Inflammatory macrophage treated with lipopolysaccharide for 4 hours (primary cell): Measurements from ENCODE around the gene LPCAT1.

Experiments used
- DNase-seq: peaks from one replicate; pipeline ENCODE4 v3.0.0-alpha.2; 2020

Gene LPCAT1

DNA sequence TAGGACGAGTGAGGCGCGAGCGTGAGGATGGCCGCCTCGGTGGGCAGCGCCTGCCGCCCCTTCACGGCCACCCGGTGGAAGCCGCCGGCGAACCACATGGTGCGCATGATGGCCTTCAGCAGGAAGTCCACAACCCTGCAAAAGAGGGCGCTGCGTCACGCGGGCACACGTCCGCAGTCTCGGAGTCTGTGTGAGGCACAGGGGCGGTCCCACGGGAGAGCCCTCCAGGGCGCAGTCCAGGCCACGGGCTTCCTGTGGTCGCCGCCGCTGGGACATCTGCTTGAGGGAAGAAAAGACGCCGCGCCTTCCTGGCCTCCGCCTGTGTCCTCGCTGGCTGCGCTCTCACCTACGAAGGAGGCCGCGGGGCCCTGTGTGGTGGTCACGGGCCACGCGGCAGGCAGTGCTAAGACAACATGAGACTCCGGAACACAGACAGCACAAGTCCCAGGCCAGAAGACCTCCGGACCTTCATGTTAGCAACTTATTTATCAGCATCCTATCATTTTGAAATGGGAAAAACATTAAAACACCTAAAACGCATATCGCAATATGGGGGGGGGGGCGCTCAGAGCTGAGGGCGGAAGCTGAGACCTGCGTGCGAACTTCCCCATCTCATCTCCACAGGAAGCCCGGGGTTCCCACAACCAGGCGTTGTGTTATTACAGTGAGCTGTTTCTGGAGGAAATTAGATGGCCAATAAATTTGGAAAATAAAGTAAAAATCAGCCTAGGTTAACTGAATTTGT, 28.8 kb downstream of the LPCAT1 start:
- peak; percentile 64 for DNase-seq

- DNase-seq: no peak
Measured at GRCh38 chr5:1493941-1494340, 29.8 kb downstream of the LPCAT1 start.

DNA sequence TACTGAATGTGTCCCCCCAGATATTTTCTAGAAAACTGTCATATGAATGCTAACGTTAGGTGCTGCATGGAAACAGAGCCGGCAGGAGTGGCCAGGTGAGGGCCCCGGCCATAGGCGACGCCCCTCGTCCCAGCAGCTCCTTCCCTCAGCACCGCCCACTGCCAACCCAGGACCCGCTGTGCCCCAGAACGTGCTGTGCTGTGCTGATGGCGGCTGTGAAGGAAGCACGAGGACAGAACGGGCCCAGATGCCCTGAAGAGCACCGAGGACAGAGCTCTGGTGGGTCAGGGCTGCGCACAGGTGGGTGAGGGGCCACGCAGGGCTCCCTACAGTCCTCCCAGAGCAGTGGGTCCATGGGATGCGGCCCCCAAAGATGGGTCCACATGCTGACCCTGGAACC, 30.3 kb downstream of the LPCAT1 start:
- DNase-seq: no peak

DNA sequence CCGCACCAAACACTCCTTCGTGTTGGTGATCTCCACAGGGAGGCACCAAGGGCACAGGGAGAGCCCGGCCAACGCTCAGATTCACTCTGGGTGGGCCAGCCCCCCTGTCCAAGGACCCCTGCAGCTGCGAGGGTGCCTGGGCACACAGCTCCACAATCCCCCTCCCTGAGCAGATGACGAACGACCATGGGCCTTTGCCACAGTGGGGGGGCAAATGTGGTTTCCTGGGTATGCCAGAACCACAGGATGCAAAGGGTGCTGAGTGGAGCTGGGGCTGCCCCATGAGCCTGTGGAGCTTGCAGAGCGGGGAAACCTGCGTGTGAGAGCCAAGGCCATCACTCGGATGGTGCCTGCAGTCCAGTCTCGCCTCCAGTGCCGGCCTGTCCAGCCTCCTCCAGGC, 31.0 kb downstream of the LPCAT1 start:
- no peak for DNase-seq

- peak; percentile 49 for DNase-seq
Measured at GRCh38 chr5:1490376-1490775, 33.4 kb downstream of the LPCAT1 start.

GRCh38 chr5:1489754-1490153, 34.0 kb downstream of the LPCAT1 start:
- DNase-seq: no peak

DNA sequence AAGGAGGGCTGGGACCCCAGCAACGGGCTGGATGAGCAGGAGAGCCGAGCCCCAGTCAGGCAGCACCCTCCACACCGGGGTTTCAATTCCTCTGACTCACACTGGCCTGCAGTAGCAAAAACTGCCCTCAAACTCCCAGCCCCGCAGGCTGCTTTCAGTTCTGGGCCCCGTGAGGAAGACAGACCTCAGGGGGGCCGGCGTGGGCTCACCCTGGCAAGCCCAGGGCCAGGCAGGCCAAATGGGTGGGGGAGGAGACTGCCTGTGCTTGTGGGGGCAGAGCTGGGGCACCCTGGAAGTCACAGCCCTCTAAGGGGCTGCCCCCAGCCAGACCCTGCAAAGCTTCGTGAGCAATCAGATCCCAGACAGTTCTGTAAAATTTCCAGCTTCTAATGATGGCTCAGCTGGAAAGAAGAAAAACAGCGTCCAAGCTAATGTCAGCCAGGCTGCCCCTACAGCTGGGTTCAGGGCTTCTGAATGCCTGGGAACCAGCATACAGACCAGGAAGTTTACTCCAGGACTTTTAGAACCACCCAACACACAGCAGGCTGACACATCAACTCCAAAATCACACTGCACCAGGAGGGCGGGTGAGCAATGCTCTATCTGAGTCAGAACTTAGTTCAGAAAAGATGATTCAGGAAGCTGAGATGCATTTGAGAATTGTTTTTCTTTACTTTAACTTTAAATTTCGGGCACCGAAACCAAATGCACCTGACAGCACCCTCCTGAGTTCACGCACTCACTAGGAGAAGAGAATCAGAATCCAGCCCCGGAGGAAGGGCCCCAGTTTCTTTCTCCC, 34.7 kb downstream of the LPCAT1 start:
- DNase-seq: peak; percentile 86

GRCh38 chr5:1487079-1487764, 36.5 kb downstream of the LPCAT1 start:
- DNase-seq: no peak

DNA sequence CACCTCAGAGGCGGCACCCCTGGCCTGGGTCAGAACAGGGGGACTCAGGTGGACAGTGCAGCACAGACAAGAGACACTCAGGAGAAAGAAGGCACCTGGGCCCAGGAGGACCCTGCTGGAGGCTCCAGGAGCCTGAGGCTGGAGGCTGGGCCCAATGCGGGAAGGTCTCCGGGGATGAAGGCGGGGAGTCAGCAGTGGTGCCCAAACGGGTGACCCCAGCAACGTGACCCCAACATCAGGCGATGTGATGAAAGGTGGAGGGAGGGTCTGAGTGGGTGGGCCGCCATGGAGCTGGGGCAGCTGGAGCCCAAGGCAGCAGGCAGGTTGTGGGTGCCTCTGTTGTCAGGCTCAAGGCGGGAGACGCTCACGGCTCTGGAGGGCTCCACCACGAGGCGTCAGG, 37.5 kb downstream of the LPCAT1 start:
- no peak for DNase-seq

DNA sequence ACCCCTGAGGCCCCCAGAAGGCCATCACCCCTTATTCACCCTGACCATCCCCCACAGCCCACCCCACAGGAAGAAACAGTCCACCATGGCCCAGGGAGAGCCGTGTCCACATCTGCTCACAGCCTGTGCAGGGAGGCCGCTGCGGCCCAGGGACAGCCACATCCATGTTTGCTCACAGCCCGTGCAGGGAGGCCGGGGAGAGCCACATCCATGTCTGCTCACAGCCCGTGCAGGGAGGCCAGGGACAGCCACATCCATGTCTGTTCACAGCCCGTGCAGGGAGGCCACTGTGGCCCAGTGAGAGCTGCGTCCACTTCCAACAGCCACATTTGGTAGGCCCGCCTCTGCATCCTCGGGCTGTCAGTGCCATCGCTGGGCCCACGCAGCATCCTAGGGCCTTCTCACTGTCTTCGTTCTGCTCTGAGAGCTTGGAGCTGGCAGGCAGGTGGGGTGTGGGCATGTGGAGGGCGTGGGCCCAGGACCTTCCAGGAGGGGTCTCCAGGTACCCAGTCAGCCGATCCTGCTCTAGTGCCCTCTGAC, 38.1 kb downstream of the LPCAT1 start:
- DNase-seq: no peak

DNA sequence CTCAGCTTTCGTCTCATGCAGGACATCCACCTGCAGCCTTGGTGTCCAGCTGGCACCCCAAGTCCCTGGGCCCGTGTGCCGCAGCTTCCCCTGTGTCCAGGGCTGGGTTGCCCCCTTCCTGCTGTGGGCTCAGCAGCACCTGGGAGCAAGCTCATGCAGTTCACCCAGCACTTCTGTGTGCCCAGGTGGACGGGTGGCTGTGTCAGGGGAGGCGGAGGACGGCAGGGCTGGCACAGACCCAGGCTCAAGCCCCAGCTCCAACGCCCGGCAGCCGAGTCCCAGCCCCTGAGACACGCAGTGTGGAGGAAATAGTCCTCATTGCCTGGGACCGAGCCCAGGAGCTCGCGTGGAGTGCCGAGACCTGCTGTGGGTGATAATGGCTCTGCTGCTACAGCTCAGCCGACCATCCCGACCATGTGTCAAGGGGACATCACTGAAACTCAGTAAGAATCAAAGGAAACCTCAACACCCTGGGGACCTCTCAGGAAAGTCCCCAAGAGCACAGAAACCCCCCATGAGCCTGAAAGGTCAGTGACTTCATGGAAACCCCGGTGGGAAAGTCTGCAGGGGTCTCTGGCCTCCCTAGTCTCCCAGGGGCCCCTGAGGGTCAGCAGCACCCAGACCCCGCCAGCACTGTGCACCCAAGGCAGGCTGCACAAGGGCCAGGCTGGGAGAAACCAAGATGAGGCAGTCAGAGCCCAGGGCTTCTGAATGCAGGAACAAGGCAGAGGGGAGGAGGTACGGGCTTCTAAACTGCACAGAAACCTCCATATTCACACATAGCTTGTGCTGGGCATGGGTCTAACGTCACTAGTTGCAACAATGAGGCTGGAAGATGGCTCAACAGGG, 38.8 kb downstream of the LPCAT1 start:
- DNase-seq: no peak

- DNase-seq: no peak
Measured at GRCh38 chr5:1483856-1484729, 39.7 kb downstream of the LPCAT1 start.

GRCh38 chr5:1483064-1483463, 40.7 kb downstream of the LPCAT1 start:
- DNase-seq: no peak

GRCh38 chr5:1481959-1482331, 41.8 kb downstream of the LPCAT1 start:
- no peak for DNase-seq

DNA sequence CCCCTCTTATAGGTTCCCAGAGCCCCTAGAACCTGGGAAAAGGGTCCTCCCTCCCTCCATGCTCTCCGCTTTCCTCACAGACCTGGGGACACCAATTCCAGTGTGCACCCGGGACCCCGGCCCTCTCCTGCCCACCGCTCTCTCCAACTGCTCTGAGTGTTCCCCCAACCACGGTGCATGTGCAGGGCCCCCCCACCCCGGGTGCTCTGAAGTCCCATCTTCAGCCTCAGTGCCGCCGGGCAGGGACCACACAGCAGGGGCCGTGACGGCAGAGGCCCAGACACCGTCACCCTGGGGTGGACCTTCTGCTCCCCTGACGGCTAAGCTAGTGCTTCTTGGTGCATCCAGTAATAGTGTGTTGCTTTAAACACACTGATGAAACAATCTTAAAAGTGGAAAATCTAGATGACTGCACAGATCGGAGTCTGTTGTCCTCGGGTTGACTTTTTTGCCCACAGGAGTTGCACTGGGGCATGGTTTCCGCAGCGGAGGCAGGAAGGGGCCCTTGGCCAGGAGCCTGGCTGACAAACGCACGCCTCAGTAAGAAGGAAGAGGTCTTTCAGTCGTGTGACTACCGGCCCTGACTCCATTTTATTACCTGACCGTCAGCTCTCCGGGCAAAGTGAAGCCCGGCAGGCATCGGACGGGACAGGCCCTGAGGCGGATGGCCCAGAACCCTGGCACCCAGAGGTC, 42.3 kb downstream of the LPCAT1 start:
- no peak for DNase-seq

DNA sequence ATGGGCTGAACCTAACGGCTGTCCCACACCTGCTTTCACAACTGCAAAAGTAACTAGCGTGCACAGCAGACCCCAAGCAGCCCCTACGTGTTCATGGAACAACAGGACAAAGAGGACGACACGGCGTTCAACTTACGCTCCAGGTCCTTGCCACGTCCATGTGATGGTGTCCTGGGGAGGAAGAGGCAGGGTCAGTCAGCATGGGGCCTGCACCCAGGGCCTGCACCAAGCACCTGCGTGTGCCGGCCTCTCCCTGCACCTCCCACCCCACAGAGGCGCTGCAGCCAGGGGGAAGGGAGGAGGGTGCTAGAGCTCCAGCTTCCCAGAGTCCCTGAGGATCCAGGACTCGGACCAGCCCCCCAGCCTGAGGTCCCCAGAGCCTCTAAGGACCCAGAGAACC, 43.0 kb downstream of the LPCAT1 start:
- DNase-seq: no peak

DNA sequence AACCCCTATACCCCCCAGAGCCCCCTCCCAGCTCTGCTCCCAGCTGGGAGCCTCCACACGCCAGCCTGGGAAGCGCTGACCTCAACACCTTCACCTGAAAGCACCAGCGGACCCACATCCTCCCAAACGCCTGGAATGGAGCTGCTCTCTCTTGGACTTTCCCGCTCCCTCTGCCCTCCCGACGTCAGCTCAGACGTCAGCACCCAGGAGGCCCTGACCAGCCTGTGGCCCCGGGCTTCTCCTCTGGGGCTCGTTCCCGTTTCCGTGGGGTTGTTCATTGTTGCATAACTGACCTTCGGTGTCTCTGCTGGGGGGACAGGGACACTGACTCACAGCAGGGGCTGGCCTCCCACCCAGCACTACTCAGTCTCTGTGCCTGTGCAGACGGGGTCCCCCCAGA, 43.5 kb downstream of the LPCAT1 start:
- DNase-seq: peak; percentile 97

- peak; percentile 95 for DNase-seq
Measured at GRCh38 chr5:1479581-1480188, 44.1 kb downstream of the LPCAT1 start.

- no peak for DNase-seq
Measured at GRCh38 chr5:1479066-1479465, 44.7 kb downstream of the LPCAT1 start.

- peak; percentile 60 for DNase-seq
Measured at GRCh38 chr5:1478271-1479035, 45.3 kb downstream of the LPCAT1 start.
